Measurements from ENCODE around the gene NFKBIB.

Gene NFKBIB

DNA sequence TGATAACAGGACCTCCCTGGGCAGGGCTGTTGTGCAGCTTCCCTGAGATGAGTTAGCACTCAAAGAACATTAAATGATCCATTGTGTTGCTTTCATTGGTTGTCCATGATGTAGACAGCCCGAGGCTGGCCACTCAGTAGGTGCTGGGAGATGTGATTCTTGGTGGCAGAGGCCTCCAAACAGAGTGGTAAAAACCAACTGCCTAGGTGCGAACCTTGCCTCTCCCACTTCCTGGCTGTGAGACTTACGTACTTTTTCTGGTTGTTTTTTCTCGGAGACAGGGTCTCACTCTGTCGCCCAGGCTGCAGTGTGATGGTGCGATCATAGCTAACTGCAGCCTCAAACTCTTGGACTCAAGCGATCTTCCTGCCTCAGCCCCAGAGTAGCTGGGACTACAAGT is 24.6 kb downstream of the NFKBIB start:
- Histone ChIP-seq H2AFZ (no peak overlapping the region), H3K27ac (no peak overlapping the region), H3K9ac (no peak overlapping the region), H3K27me3 (ENCODE audit: control insufficient read depth, insufficient read depth, low read length) (no peaks in the 10 kb centered on the region), H3K4me1 (no peaks in the 10 kb centered on the region), H3K4me3 (ENCODE audit: low read depth, low read length) (no peak overlapping the region), H3K4me2 (ENCODE audit: low read length) (no peak overlapping the region), H3K9me3 (ENCODE audit: control insufficient read depth, low read length) (no peaks in the 10 kb centered on the region), H3K79me2 (no peaks in the 10 kb centered on the region), H3K36me3 (ENCODE audit: control insufficient read depth, insufficient read depth, low read length) (no peaks in the 10 kb centered on the region)
- no peak for TF ChIP-seq CTCF (IDR thresholded peaks at IDR 0.05)

DNA sequence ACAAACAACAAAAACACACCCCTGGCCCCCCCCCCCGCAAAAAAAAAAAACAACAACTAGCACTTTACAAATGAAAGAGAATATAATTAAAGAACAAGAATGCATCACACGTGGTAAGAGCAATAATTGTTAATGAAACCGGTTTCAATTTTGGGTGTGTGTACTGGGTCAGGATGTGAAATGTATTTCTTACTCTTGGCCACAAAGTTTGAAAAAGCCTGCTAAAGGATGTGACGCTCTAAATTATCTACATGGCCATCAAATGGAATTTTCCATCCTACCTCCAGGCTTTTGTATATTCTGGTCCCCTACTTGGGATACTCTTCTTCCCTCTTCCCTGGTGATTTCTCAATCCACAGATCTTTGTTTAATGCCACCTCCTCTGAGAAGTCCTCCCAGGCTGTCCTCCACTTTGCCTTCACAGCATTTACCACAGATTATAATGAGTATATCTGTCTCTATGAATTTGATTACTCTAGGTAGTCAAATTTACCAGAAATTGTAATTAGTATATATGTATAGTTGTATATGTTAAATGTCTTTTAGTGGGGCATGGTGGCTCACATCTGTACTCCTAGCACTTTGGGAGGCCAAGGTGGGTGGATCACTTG is 28.7 kb downstream of the NFKBIB start:
- H3K9me3 ChIP-seq (ENCODE audit: control insufficient read depth, low read length) = no peaks in the 10 kb centered on the region
- no peak overlapping the region for H3K9ac ChIP-seq
- H3K79me2 ChIP-seq = no peaks in the 10 kb centered on the region
- peaks cover 5% of the 10 kb centered on the region for H3K4me1 ChIP-seq
- no peak for TF ChIP-seq CTCF (IDR thresholded peaks at IDR 0.05)
- H3K4me2 ChIP-seq (ENCODE audit: low read length) = no peak overlapping the region
- H3K27ac ChIP-seq = no peak overlapping the region
- H2AFZ ChIP-seq = no peak overlapping the region
- H3K4me3 ChIP-seq (ENCODE audit: low read depth, low read length) = no peak overlapping the region
- no peaks in the 10 kb centered on the region for H3K36me3 ChIP-seq (ENCODE audit: control insufficient read depth, insufficient read depth, low read length)
- no peaks in the 10 kb centered on the region for H3K27me3 ChIP-seq (ENCODE audit: control insufficient read depth, insufficient read depth, low read length)

DNA sequence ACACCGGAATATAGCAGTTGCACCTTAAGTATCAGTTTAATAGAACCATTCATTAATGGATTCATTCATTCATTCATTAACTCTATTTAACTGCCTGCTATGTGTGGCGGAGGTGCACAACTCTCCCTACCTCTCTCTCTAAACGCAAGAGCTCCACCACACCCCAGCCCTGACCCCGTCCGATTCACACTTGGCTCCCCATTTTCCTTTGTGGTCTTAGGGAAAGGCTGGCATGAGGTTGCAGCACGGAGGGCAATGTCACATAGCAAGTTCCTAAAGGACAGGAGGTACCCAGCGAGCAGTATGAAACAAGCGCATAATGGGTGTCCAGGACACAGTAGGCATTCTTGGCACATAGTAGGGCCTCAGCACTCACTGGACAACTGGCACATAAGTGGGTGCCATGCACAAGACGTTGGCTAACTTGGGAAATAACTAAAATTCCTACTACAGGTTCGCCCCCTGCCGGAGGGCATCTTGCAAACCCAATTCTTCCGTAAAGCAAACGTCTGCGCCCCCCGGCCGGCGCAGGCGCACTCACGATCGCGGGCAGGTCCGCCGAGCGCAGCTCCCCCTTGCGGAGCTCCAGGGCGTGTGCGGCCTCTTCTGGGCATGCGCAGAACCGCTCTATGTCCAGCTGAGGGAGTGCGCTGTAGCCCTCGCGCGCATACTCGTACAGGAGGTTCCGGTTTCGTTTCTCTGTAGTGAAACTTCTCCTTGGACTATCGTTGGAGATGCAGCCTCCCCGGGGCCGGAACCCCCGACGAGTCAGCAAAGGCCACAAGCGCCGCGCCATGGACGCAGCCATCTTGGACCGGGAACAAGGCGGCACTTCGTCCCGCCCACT is 30.4 kb downstream of the NFKBIB start, which contains the start of gene SARS2:
Gene SARS2, minus strand, starts transcription at position 835 of the 847 bp plus-strand sequence. Its CDS starts 27 bp downstream, at position 808.
- H3K4me1 ChIP-seq = peaks cover 5% of the 10 kb centered on the region
- H3K27me3 ChIP-seq (ENCODE audit: control insufficient read depth, insufficient read depth, low read length) = no peaks in the 10 kb centered on the region
- peak within 1 kb of the TSS; percentile 87 for H2AFZ ChIP-seq
- H3K9me3 ChIP-seq (ENCODE audit: control insufficient read depth, low read length) = no peaks in the 10 kb centered on the region
- H3K4me3 ChIP-seq (ENCODE audit: low read depth, low read length) = peak within 1 kb of the TSS; percentile 100
- peak within 1 kb of the TSS; percentile 50 for H3K9ac ChIP-seq
- peak within 1 kb of the TSS; percentile 98 for H3K4me2 ChIP-seq (ENCODE audit: low read length)
- no peaks in the 10 kb centered on the region for H3K79me2 ChIP-seq
- no peaks in the 10 kb centered on the region for H3K36me3 ChIP-seq (ENCODE audit: control insufficient read depth, insufficient read depth, low read length)
- H3K27ac ChIP-seq = peak within 1 kb of the TSS; percentile 91
- TF ChIP-seq CTCF (IDR thresholded peaks at IDR 0.05) = peak; percentile 100

DNA sequence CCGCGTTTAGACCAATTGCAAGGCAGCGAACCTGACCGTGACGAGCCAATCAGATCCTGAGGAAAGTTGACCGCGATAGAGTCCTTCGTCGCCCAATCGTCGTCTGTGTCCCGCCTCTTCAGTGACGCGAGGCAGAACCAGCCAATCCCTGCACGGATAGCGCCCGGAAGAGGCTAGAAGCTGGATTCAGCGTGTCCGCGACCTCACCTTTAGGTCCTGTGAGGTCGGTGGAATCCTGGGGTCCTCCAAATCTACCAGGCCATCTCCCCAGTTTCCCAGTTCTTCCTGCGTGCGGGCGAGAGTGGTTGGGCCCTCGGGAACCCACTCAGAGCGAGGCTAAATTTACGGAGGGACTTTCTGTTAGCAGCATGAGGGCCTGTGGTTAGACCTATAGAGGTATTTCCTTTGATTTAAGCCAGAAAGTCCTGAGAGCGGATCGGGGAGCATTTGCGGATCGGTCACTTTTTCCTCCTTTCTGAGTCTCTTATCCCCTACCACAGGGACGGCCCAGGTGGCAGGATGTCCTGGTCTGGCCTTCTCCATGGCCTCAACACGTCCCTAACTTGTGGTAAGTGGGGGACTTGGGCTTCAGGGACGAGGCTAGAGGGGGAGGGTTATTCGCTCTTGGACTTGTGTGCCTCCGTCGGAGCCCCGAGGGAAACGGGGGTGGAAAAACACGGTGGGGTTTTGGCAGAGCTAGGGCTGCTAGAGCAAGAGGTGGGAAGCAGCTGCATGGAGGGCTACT is 31.2 kb downstream of the NFKBIB start, which contains the start of gene MRPS12:
Gene MRPS12, plus strand, starts transcription at position 169 of the 745 bp plus-strand sequence. Its CDS starts 351 bp downstream, at position 520.
- H3K79me2 ChIP-seq = no peaks in the 10 kb centered on the region
- no peaks in the 10 kb centered on the region for H3K9me3 ChIP-seq (ENCODE audit: control insufficient read depth, low read length)
- peak within 1 kb of the TSS; percentile 91 for H3K27ac ChIP-seq
- peak within 1 kb of the TSS; percentile 98 for H3K4me2 ChIP-seq (ENCODE audit: low read length)
- TF ChIP-seq CTCF (IDR thresholded peaks at IDR 0.05) = no peak
- H3K36me3 ChIP-seq (ENCODE audit: control insufficient read depth, insufficient read depth, low read length) = no peaks in the 10 kb centered on the region
- H3K27me3 ChIP-seq (ENCODE audit: control insufficient read depth, insufficient read depth, low read length) = no peaks in the 10 kb centered on the region
- H3K4me1 ChIP-seq = peaks cover 5% of the 10 kb centered on the region
- peak within 1 kb of the TSS; percentile 100 for H3K4me3 ChIP-seq (ENCODE audit: low read depth, low read length)
- H3K9ac ChIP-seq = peak within 1 kb of the TSS; percentile 50
- H2AFZ ChIP-seq = peak within 1 kb of the TSS; percentile 87
